DLD1 (cell line): Measurements from ENCODE around the gene PRR5.

Experiments used
- in situ Hi-C: cut with HindIII; loops from 2 replicates; pipeline ENCODE4 v1.10.0; 2017; ENCODE audit warnings: low sequenced_read_pairs

PRR5 gene

GRCh38 chr22:44782363-44782963 lies 80.5 kb downstream of the PRR5 start:
- in situ Hi-C loops: no loop called here

DNA sequence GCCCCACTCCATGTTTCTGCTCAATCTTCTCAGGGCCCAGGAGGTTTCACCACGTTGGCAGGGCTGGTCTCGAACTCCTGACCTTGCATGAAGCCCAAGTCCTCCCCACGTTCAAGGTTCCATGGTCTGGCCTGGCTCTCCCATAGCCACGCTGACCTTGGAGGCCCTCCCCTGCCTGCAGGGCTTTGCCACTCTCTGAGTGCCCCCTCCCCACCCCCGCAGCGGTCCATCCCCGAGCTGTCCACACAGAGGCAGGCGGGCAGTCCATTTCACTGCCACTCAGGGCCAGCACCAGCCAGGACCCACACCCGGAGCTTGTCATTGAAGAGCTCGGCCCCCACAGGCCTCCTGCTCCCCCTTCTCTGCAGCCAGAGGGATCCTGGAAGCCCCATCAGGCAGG lies 81.1 kb downstream of the PRR5 start:
- in situ Hi-C loops: no loop called here

DNA sequence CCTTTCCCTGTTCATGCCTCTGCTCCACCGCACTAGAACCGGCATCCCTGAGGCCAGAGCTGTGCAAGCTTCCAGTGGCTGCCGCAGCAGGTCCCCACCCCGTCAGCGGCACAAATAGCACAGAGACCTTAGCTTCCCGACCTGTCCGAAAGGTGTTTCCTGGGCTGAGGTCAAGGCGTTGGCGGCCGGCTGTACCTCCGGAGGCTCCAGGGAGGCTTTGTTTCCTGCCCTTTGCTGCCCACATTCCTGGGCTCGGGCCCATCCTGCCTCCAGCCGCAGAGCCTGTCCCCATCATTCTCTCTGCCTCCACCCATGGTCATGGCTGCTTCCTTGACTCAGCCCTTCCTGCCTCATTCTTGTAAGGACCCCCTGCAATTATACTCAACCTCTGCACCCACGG lies 81.6 kb downstream of the PRR5 start:
- in situ Hi-C loops: no loop called here

DNA sequence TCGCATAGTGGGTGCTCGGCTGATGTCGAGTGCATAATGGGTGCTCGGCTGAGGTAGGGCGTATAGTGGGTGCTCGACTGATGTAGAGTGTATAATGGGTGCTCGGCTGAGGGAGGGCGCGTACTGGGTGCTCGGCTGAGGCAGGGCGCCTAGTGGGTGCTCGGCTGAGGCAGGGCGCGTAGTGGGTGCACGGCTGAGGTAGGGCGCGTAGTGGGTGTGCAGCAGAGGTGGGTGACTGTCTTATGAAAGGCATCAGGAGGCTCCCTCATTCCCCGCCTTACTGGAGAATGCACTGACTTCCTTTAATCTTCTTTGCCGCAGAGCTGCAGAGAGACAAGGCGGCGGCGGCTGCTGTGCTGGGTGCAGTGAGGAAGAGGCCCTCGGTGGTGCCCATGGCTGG lies 84.1 kb downstream of the PRR5 start:
- in situ Hi-C loops: no loop called here

- in situ Hi-C loops: no loop called here
Observed at GRCh38 chr22:44786610-44787009, 84.6 kb downstream of the PRR5 start.
